Right kidney (tissue), 1 donor: ENCODE data around the gene ZIC1.
A peak's percentile ranks its signal among the peaks of the same experiment; 100 is the strongest.

Experiments
- DNase-seq: peaks from one replicate; pipeline ENCODE4 v3.0.0-alpha.2; 2016

ZIC1 gene

GRCh38 chr3:147380387-147380951, 28.7 kb upstream of the ZIC1 start:
- DNase-seq: no peak

- no peak for DNase-seq
These were observed 28.2 kb upstream of the ZIC1 start for GRCh38 chr3:147380977-147381376.

DNA sequence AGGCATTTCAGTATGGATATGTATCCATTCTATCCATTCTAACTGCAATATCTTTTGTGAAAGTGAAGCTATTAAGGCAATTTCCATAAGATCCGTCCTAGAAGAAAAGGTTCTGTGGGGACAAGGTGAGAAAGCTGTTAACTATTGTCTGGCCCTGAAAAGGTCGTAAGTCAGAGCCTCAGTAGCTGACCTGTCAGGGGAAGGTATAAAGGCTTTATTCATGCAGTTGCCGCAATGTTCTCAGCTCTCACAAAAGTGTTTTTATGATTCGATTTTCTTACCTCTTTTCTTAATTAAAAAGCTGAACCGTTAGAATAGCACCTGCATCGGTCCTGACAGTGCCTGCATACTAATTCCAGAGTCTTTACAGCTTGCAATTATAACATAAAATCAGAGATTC, 27.6 kb upstream of the ZIC1 start:
- no peak for DNase-seq

- no peak for DNase-seq
These were observed 25.5 kb upstream of the ZIC1 start for GRCh38 chr3:147383617-147384016.

DNA sequence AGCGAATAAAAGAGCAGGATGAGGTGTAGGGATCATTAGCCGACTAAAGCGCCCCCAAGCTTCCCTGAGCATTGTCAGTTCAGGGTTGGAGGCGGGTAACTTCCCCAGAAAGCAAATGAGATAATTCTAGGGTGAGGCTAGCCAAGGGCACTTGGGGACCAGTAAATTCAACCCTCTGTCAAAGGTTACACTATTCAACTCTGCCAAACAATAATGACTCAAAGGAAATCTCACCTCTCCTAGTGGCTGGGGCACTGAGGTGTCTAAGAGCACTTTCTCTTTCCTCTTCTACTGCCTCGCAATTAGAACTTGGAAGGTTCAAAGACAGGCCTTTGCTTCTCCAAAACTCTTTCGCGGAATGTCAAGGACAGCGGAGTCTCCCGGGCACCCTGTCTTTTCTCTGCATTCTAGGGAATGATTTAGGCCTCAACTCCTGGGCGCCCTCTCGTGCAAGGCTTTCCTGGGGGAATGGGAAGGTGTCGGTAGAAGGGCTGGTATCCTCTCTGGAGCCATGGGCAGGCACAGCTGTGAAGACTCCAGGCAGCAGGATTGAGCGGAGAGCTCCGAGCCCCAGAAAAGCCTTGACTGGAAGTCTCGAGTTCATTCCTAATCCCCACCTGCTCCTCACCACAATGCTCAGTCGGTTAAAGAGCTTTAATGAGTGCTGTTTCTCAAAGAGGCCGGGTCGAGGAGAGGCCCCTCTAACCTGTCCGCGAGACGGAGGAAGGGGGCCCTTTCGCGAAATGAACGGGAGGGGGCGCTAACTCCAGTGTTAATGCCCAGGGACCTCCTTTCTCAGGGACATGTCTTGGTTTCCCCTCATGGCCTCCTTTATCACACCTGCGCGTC, 24.7 kb upstream of the ZIC1 start:
- no peak for DNase-seq

GRCh38 chr3:147385059-147386012, 23.8 kb upstream of the ZIC1 start:
- DNase-seq: no peak

DNA sequence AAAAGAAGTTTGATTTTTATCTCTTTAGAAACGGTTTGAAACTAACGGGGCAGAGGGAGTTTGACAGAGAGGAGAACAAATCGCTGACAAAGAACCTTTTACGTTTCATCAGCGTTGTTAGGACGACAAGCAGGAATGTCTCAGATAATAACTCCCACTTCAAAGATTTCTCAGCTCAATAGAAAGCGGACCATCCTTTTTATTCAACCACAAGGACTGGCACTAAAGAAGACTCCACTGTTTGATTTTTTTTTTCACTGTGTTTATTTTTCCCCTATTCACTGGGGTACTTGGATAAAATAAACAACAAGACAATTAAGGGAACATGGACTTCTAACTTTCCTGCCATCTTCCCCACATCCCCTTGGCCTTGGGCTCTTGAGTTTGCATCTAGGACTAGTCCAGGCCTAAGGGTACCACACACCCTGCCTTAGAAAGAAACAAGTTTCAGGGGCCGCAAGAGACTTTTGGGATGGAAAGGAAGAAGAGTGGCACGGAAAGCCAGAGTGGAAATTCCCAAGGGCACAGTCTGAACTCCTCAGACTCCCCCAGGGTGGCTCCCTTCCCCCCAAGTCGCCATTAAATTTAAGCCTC, 21.8 kb upstream of the ZIC1 start:
- DNase-seq: no peak

GRCh38 chr3:147387885-147388699, 21.1 kb upstream of the ZIC1 start:
- DNase-seq: no peak

GRCh38 chr3:147388700-147389580, 20.2 kb upstream of the ZIC1 start:
- DNase-seq: no peak

DNA sequence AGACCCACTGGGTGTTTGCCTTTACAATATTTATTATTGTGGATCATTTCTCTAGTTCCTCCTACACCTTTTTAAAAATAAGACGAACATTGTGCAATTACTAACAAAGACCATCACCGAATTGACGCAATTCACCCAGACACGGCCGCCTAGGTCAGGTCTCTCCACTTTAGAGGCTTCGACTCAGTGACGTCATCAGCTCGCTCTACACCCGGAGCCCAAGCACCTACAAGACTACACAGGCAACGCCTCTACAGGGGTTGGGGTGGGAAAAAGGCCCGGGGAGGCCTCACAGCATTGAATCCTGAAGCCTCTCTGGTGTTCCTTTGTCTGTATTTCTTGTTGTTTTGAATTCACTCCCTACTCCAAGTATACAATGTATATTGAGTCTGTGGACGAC, 19.4 kb upstream of the ZIC1 start:
- peak; percentile 8 for DNase-seq

DNA sequence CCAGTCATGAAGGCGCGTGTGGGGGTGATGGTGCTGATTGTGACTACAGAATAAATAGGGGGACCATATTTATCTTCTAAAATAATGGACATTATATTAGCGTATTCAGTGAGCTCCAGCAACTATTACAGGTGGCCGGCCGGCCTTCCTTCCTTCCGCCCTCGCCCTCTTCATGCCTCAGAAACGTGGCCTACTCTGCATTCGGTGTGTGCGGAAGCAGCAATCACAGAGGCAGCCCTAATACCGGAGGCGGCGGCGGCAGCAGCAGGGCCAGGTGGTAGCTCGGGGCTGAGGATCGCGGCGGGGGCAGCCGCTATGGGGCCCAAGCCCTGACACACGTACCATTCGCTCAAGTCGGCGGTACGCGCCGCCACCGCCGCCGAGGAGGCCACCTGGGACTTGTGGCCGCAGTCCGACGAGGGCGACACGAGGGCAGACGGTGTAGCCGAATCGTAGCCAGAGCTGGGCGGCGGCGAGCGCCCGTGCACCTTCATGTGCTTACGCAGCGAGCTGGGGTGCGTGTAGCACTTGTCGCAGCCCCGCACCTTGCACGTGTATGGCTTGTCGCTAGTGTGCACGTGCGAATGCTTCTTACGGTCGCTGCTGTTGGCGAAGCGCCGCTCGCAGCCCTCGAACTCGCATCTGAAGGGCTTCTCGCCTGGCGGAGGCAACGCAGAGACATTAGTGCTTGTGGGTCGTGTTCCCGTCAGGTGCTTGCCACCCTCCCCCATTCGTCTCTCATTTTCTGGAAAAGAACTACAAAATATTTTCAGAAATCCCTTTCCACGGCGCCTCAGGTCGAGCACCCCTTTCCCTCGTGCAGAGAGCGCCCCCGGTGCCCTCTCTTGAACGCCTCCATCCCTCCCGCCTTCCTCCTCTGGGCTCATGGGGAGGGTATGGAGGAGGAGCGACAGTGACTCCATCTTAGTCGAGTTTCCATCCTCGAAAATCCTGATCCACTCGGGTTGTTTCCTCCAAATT, 18.3 kb upstream of the ZIC1 start:
- DNase-seq: peak; percentile 32

DNA sequence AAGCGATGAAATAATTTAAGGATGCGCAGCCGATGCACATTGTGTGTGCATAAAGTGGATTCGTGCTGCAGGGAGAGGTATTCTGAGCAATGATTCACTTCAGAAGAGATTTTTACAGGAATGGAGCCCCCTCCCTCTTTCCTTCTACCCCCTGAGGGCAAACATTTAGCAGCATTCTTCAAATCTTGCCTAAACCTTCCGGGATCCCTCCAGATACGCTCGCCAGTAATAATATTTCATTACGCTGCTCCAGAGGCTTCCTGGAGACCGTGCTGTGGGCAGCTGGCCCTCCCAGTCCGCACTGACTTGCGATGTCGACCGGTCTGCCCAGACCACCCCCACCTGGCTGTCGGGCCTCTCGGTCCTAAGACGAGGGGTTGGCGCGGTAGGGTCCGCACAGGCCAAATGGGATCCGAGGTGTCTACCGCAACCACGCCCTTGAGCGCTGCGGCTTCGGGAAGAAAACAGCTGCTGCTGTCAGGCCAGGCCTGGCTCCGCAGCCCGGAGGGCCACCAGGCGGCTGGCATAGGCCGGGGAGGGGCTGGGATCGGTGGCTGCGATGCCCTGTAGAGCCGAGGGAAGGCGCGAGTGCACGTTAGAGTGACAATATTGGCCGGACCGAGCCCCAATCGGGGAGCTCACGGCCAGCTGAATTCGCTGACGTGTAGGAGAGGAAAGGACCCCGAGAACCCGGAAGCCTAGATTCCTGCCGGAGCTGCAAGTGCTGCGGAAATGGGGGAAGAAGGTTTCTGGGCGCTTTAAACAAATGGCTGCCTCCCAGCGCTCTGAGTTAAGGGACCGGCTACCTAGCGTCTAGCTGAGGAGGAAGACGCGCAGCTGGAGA, 17.2 kb upstream of the ZIC1 start:
- DNase-seq: no peak

- no peak for DNase-seq
These were observed 16.6 kb upstream of the ZIC1 start for GRCh38 chr3:147392625-147392946.

DNA sequence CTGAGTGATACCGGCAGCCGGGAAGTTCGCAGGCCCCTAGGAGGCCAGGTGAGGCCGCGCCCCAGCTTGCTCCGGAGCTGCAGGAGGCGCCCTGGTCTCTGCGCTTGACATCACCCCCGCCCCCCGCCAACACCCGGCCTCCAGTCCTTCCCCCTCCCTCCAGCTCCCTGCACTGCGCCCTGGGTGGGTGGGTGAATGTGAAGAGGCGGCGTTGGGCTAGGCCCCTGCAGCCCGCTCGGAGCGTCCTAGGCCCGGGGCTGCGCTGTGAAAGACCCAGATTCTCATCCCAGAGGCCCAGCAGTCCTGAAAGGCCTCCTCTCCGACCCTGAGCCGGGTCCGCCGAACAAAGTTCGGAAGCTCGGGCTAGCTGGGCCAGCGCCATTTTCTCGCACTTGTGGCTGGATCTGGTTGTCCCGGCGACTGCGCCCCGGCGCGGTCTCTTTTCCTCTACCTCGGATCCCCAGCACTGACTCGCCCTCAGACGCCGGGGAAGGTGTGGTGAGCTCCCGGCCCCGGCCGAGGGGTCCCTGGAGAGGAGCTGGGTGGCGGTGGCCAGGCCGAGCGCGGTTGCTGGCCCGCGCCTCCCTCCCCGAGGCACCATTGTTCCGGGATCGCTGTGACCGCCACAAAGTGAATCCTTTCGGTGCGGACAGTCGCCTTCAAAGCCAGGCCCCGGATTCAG, 15.8 kb upstream of the ZIC1 start:
- DNase-seq: peak; percentile 72

DNA sequence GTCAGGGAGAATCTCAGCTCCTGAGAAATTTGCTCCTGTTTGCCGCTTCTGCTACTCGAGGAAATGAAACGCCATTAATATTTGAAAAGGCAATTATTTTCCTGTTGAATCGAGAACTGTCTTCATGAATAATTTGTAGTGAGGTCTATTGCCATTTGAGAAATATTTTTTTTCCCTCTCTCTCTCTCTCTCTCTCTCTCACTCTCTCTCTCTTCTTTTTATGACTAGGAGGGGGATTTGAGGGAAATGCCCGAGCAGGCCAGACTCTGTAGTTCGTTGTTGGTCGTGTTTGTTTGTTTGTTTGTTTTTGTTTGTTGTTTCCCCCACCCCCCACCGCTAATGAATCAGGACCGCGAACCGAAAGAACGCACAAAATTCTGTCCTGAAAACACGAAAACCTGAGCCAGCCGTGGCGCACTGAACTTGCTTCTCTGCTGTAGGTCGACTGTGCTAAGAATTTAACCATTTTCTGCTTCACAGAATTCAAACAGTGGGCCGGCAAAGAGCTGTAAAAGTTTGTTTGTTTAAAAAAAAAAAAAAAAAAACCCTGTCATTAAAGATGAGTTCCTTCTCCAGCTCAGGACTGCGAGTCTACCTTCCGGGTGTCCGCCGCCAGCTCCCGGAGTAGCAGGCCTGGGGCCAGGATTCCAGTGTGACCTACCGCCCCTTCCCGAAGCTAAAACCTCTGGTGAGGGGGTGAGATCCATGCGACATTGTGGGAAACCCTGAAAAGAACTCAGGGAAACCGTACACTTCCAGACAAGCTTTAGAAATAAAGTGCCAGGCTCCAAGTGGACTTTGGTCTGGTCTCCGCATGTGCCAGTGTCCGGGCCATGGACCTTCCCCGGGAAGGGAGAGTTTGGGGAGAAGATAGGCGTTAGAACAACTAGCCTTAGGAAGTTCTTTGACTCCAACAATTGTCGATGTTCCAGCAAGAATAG, 15.0 kb upstream of the ZIC1 start:
- peak; percentile 28 for DNase-seq

DNA sequence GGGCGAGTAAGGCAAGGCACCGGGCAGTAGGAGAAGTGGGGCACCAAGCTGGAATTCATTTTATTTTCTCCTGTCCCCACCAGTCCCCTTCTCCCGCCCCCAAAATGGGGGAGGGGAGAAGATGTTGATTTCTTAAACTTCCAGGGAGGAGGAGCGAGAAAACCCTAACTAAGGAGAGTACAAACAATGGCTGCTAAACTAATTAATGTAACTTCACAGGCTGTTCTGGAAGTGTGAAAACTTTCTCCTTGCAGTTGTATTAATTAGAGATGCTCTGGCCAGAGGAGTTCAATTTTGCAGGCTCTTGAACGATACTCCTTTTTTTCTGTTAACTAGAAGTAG, 14.3 kb upstream of the ZIC1 start:
- DNase-seq: no peak
